Ectodermal cell (in vitro differentiated cells): Measurements from ENCODE around the gene ESRP2. TPM values are rescaled to one million over a fixed set of nuclear protein-coding genes. Genes with fewer than 3 reads are reported as not detected.

ENCODE experiments used
- H3K27ac ChIP-seq: 2 replicates; pipeline ENCODE4 v1.7.0; 2013; ENCODE audit warnings: mild to moderate bottlenecking, low read depth, low read length; ENCODE audit not compliant: insufficient read depth, poor library complexity, severe bottlenecking
- H3K27me3 ChIP-seq: 2 replicates; pipeline ENCODE4 v1.7.0; 2013; ENCODE audit warnings: mild to moderate bottlenecking, low read length; ENCODE audit not compliant: insufficient read depth, control insufficient read depth, poor library complexity, severe bottlenecking
- H3K36me3 ChIP-seq: one replicate; pipeline ENCODE4 v1.7.0; 2013; ENCODE audit warnings: low read length; ENCODE audit not compliant: control insufficient read depth, insufficient read depth
- H3K4me1 ChIP-seq: one replicate; pipeline ENCODE4 v1.7.0; 2013; ENCODE audit warnings: low read length; ENCODE audit not compliant: control insufficient read depth, insufficient read depth
- H3K4me3 ChIP-seq: 2 replicates; pipeline ENCODE4 v1.7.0; 2013; ENCODE audit warnings: low read depth, low read length, control low read depth; ENCODE audit not compliant: insufficient read depth
- H3K9me3 ChIP-seq: 2 replicates; pipeline ENCODE4 v1.7.0; 2013; ENCODE audit warnings: mild to moderate bottlenecking, low read length, moderate library complexity; ENCODE audit not compliant: control insufficient read depth
- WGBS, 2 experiments: methylation state at CpG; one replicate each; pipeline ENCODE4 v1.1.7; 2013; ENCODE audit warnings: missing lambda C conversion rate in 2 of 2; 5-methylcytosine and 5-hydroxymethylcytosine counted together
- polyA plus RNA-seq, 4 experiments: library from polyadenylated mRNA; stranded (reverse); fragments of 50-300 nt; gene quantifications; one replicate each; pipeline ENCODE4 v1.2.3, GENCODE V29; 2013

Gene ESRP2
- 1.1 TPM for polyA plus RNA-seq (2013, experiment 1 of 4)
- 1.2 TPM for polyA plus RNA-seq (2013, experiment 2 of 4)
- polyA plus RNA-seq (2013, experiment 3 of 4) = 0.91 TPM
- 0.81 TPM for polyA plus RNA-seq (2013, experiment 4 of 4)

GRCh38 chr16:68235887-68236136 is at the start of gene ESRP2:
TSS of gene ESRP2 (minus strand) at chr16:68236127. CDS start at chr16:68236045, 82 bp downstream.
- Histone ChIP-seq H3K27me3 (peaks cover 40% of the 10 kb centered on the region), H3K27ac (no peak within 1 kb of the TSS), H3K9me3 (no peaks in the 10 kb centered on the region), H3K4me1 (peaks cover 18% of the 10 kb centered on the region), H3K36me3 (no peaks in the 10 kb centered on the region), H3K4me3 (peak within 1 kb of the TSS; percentile 50)
- WGBS, 2 experiments = 1% methylated on average over 36 of the region's 36 CpGs

GRCh38 chr16:68285683-68286082 is 49.8 kb upstream of the ESRP2 start:
- Histone ChIP-seq H3K4me3 (no peak overlapping the region), H3K27ac (no peak overlapping the region), H3K4me1 (peaks cover 8% of the 10 kb centered on the region), H3K27me3 (no peaks in the 10 kb centered on the region), H3K36me3 (no peaks in the 10 kb centered on the region), H3K9me3 (no peaks in the 10 kb centered on the region)
- 91 to 92% methylated on average over 3 of the region's 3 CpGs for WGBS, 2 experiments

- Histone ChIP-seq H3K4me1 (no peaks in the 10 kb centered on the region), H3K27me3 (no peaks in the 10 kb centered on the region), H3K4me3 (no peak overlapping the region), H3K36me3 (no peaks in the 10 kb centered on the region), H3K27ac (no peak overlapping the region), H3K9me3 (no peaks in the 10 kb centered on the region)
- WGBS, 2 experiments = 92 to 93% methylated on average over 5 of the region's 5 CpGs
These were observed 48.9 kb upstream of the ESRP2 start for GRCh38 chr16:68284847-68285246.

- Histone ChIP-seq H3K27ac (no peak overlapping the region), H3K4me1 (no peaks in the 10 kb centered on the region), H3K36me3 (no peaks in the 10 kb centered on the region), H3K4me3 (no peak overlapping the region), H3K9me3 (no peaks in the 10 kb centered on the region), H3K27me3 (no peaks in the 10 kb centered on the region)
- WGBS, 2 experiments = 94 to 96% methylated on average over 9 of the region's 9 CpGs
These were observed 48.1 kb upstream of the ESRP2 start for GRCh38 chr16:68283801-68284598.

- 85 to 86% methylated on average over 5 of the region's 5 CpGs for WGBS, 2 experiments
- no peaks in the 10 kb centered on the region for H3K36me3 ChIP-seq
These were observed 47.4 kb upstream of the ESRP2 start for GRCh38 chr16:68283346-68283745.

GRCh38 chr16:68282064-68282452 is 46.1 kb upstream of the ESRP2 start:
- Histone ChIP-seq H3K36me3 (no peaks in the 10 kb centered on the region), H3K4me3 (no peak overlapping the region), H3K4me1 (no peaks in the 10 kb centered on the region), H3K27ac (no peak overlapping the region), H3K27me3 (no peaks in the 10 kb centered on the region), H3K9me3 (no peaks in the 10 kb centered on the region)
- WGBS, 2 experiments = 89 to 92% methylated on average over 4 of the region's 4 CpGs

More at GRCh38 chr16:68283346-68283745, 47.4 kb upstream of the ESRP2 start:
- no peaks in the 10 kb centered on the region for H3K4me1 ChIP-seq
- no peak overlapping the region for H3K27ac ChIP-seq
- H3K4me3 ChIP-seq = no peak overlapping the region
- H3K9me3 ChIP-seq = no peaks in the 10 kb centered on the region
- H3K27me3 ChIP-seq = no peaks in the 10 kb centered on the region

- Histone ChIP-seq H3K27me3 (no peaks in the 10 kb centered on the region), H3K9me3 (no peaks in the 10 kb centered on the region), H3K4me3 (no peak overlapping the region), H3K4me1 (no peaks in the 10 kb centered on the region), H3K36me3 (no peaks in the 10 kb centered on the region), H3K27ac (no peak overlapping the region)
- WGBS, 2 experiments = 96 to 97% methylated on average over 3 to 4 of the region's 4 CpGs
These were observed 45.6 kb upstream of the ESRP2 start for GRCh38 chr16:68281368-68282063.

GRCh38 chr16:68279726-68280558 is 44.0 kb upstream of the ESRP2 start:
- no peaks in the 10 kb centered on the region for H3K36me3 ChIP-seq
- H3K4me1 ChIP-seq = no peaks in the 10 kb centered on the region
- H3K27me3 ChIP-seq = no peaks in the 10 kb centered on the region
- no peak overlapping the region for H3K4me3 ChIP-seq
- H3K27ac ChIP-seq = no peak overlapping the region
- WGBS, 2 experiments = 94 to 95% methylated on average over 13 of the region's 13 CpGs
- no peaks in the 10 kb centered on the region for H3K9me3 ChIP-seq

GRCh38 chr16:68276223-68276622 is 40.3 kb upstream of the ESRP2 start:
- Histone ChIP-seq H3K27me3 (no peaks in the 10 kb centered on the region), H3K4me1 (no peaks in the 10 kb centered on the region), H3K9me3 (no peaks in the 10 kb centered on the region), H3K27ac (no peak overlapping the region), H3K36me3 (no peaks in the 10 kb centered on the region), H3K4me3 (no peak overlapping the region)
- WGBS, 2 experiments = 87 to 92% methylated on average over 3 of the region's 3 CpGs
